Measurements from ENCODE around the gene SLC35G2. TPM values are rescaled to one million over a fixed set of nuclear protein-coding genes. Genes with fewer than 3 reads are reported as not detected.

Gene SLC35G2
- total RNA-seq, 1 experiment from 2014 or later, result 1.8 TPM

- no peak overlapping the region for H3K27ac ChIP-seq (ENCODE audit: low read length)
- H2AFZ ChIP-seq (ENCODE audit: low read length), result no peak overlapping the region
- BruUV-seq (replicated peaks), result no TSS peak
- H3F3A ChIP-seq (ENCODE audit: low read length, unreplicated experiment), result no peaks in the 10 kb centered on the region
- TF ChIP-seq EZH2phosphoT487 (IDR thresholded peaks at IDR 0.05; ENCODE audit: borderline replicate concordance, low read length), result no peak
- TF ChIP-seq CTCF (conservative IDR thresholded peaks at IDR 0.05; ENCODE audit: low read depth, low read length), result no peak
- TF ChIP-seq EZH2 (IDR thresholded peaks at IDR 0.05; ENCODE audit: low read length, unreplicated experiment), result no peak
- H3K4me2 ChIP-seq (ENCODE audit: low read length), result no peak overlapping the region
- intact Hi-C loops (cut with micrococcal nuclease), result no loop called here
- no peaks in the 10 kb centered on the region for H3K36me3 ChIP-seq (ENCODE audit: low read depth, low read length)
- no peak overlapping the region for H3K9ac ChIP-seq (ENCODE audit: low read length)
- ChIA-PET POLR2A (ENCODE audit: unreplicated experiment) (no interaction called here), CTCF (no interaction called here)
- ATAC-seq (no peak), DNase-seq (no peak)
- no peak overlapping the region for H3K4me3 ChIP-seq (ENCODE audit: low read length)
- no peaks in the 10 kb centered on the region for H3K9me3 ChIP-seq (ENCODE audit: low read length)
- peaks cover 79% of the 10 kb centered on the region for H3K79me2 ChIP-seq (ENCODE audit: low read length)
- H3K9me2 ChIP-seq (replicated peaks; ENCODE audit: low read length), result no peaks in the 10 kb centered on the region
- no peaks in the 10 kb centered on the region for H3K27me3 ChIP-seq (ENCODE audit: low read length)
- H4K20me1 ChIP-seq (ENCODE audit: low read length), result no peaks in the 10 kb centered on the region
- no peaks in the 10 kb centered on the region for H3K4me1 ChIP-seq (ENCODE audit: insufficient read depth, low read length)
Observed at GRCh38 chr3:136885357-136886213, 66.7 kb downstream of the SLC35G2 start.

- no peaks in the 10 kb centered on the region for H3K9me2 ChIP-seq (replicated peaks; ENCODE audit: low read length)
- H2AFZ ChIP-seq (ENCODE audit: low read length), result no peak overlapping the region
- POLR2A ChIA-PET (ENCODE audit: unreplicated experiment), result no interaction called here
- H3K27ac ChIP-seq (ENCODE audit: low read length), result no peak overlapping the region
- no peaks in the 10 kb centered on the region for H3K27me3 ChIP-seq (ENCODE audit: low read length)
- ATAC-seq, result no peak
- H3K36me3 ChIP-seq (ENCODE audit: low read depth, low read length), result no peaks in the 10 kb centered on the region
- DNase-seq, result no peak
- no peaks in the 10 kb centered on the region for H4K20me1 ChIP-seq (ENCODE audit: low read length)
- no TSS peak for BruUV-seq (replicated peaks)
- no peak for TF ChIP-seq EZH2 (IDR thresholded peaks at IDR 0.05; ENCODE audit: low read length, unreplicated experiment)
- TF ChIP-seq CTCF (conservative IDR thresholded peaks at IDR 0.05; ENCODE audit: low read depth, low read length), result no peak
- no peak for TF ChIP-seq EZH2phosphoT487 (IDR thresholded peaks at IDR 0.05; ENCODE audit: borderline replicate concordance, low read length)
- intact Hi-C loops (cut with micrococcal nuclease), result loop anchor here (5.0 kb wide), 1 partner anchor 42 kb away; no protein-coding TSS in a partner anchor
- H3K4me2 ChIP-seq (ENCODE audit: low read length), result no peak overlapping the region
- no peaks in the 10 kb centered on the region for H3K9me3 ChIP-seq (ENCODE audit: low read length)
- H3K9ac ChIP-seq (ENCODE audit: low read length), result no peak overlapping the region
- H3F3A ChIP-seq (ENCODE audit: low read length, unreplicated experiment), result no peaks in the 10 kb centered on the region
- H3K4me3 ChIP-seq (ENCODE audit: low read length), result no peak overlapping the region
- CTCF ChIA-PET, result no interaction called here
- H3K4me1 ChIP-seq (ENCODE audit: insufficient read depth, low read length), result peaks cover 13% of the 10 kb centered on the region
- peaks cover 83% of the 10 kb centered on the region for H3K79me2 ChIP-seq (ENCODE audit: low read length)
Observed at GRCh38 chr3:136889947-136890346, 71.0 kb downstream of the SLC35G2 start.

All from PC-3 (cell line).